Brain microvascular endothelial cell (primary cell): ENCODE data around the gene MTRR.

Experiments used
- DNase-seq: peaks from one replicate; pipeline ENCODE4 v3.0.0-alpha.2; 2020
- H3K27ac ChIP-seq: fragments of 250-450 bp; sonication (Bioruptor Pico); 2 replicates; pipeline ENCODE4 v1.5.1; 2020; ENCODE audit warnings: mild to moderate bottlenecking, moderate library complexity
- H3K27me3 ChIP-seq: fragments of 250-450 bp; sonication (Bioruptor Pico); replicated peaks from 2 replicates; pipeline ENCODE4 v1.5.1; 2020; ENCODE audit warnings: mild to moderate bottlenecking
- H3K36me3 ChIP-seq: fragments of 250-450 bp; sonication (Bioruptor Pico); replicated peaks from 2 replicates; pipeline ENCODE4 v1.5.1; 2020; ENCODE audit warnings: mild to moderate bottlenecking
- H3K4me3 ChIP-seq: 2 replicates; pipeline ENCODE4 v1.5.1; 2011; ENCODE audit warnings: low read depth, mild to moderate bottlenecking, control low read depth, low read length, moderate library complexity
- CTCF ChIP-seq: IDR thresholded peaks from 2 replicates; pipeline ENCODE4 v1.5.1; 2011; ENCODE audit warnings: low read depth, mild to moderate bottlenecking, moderate library complexity, low read length, control low read depth, inconsistent platforms; ENCODE audit errors: missing control alignments
- in situ Hi-C: cut with HindIII; loops from 2 replicates; pipeline ENCODE4 v1.10.0; 2017; ENCODE audit warnings: low sequenced_read_pairs, low pct_ligation_motif_present

The MTRR gene

GRCh38 chr5:7827610-7828009, 41.3 kb upstream of the MTRR start:
- no peak for TF ChIP-seq CTCF
- no peak for DNase-seq
- H3K4me3 ChIP-seq = no peak overlapping the region
- no peaks in the 10 kb centered on the region for H3K27me3 ChIP-seq
- in situ Hi-C loops = no loop called here
- H3K36me3 ChIP-seq = no peaks in the 10 kb centered on the region
- no peak overlapping the region for H3K27ac ChIP-seq

GRCh38 chr5:7828269-7828668, 40.7 kb upstream of the MTRR start:
- no peak for TF ChIP-seq CTCF
- in situ Hi-C loops = no loop called here
- no peak for DNase-seq

GRCh38 chr5:7834982-7835381, 34.0 kb upstream of the MTRR start:
- Histone ChIP-seq H3K4me3 (no peak overlapping the region), H3K27ac (no peak overlapping the region), H3K36me3 (no peaks in the 10 kb centered on the region), H3K27me3 (no peaks in the 10 kb centered on the region)
- DNase-seq = no peak
- in situ Hi-C loops = no loop called here
- TF ChIP-seq CTCF = no peak

More at GRCh38 chr5:7828269-7828668, 40.7 kb upstream of the MTRR start:
- Histone ChIP-seq H3K27ac (no peak overlapping the region), H3K27me3 (no peaks in the 10 kb centered on the region), H3K36me3 (no peaks in the 10 kb centered on the region), H3K4me3 (no peak overlapping the region)

- no peaks in the 10 kb centered on the region for H3K36me3 ChIP-seq
- in situ Hi-C loops = no loop called here
- TF ChIP-seq CTCF = no peak
- no peak overlapping the region for H3K4me3 ChIP-seq
- no peaks in the 10 kb centered on the region for H3K27me3 ChIP-seq
- DNase-seq = no peak
- H3K27ac ChIP-seq = no peak overlapping the region
Measured at GRCh38 chr5:7837403-7837802, 31.5 kb upstream of the MTRR start.

GRCh38 chr5:7842531-7842930, 26.4 kb upstream of the MTRR start:
- no peak for DNase-seq
- H3K27me3 ChIP-seq = no peaks in the 10 kb centered on the region
- in situ Hi-C loops = no loop called here
- TF ChIP-seq CTCF = no peak
- H3K4me3 ChIP-seq = no peak overlapping the region
- no peak overlapping the region for H3K27ac ChIP-seq
- no peaks in the 10 kb centered on the region for H3K36me3 ChIP-seq

GRCh38 chr5:7844901-7845300, 24.0 kb upstream of the MTRR start:
- H3K27me3 ChIP-seq = peaks cover 4% of the 10 kb centered on the region
- DNase-seq = no peak
- no peaks in the 10 kb centered on the region for H3K36me3 ChIP-seq
- TF ChIP-seq CTCF = no peak
- H3K27ac ChIP-seq = no peak overlapping the region
- no peak overlapping the region for H3K4me3 ChIP-seq
- in situ Hi-C loops = no loop called here
